Endothelial cell (in vitro differentiated cells): Measurements from ENCODE around the gene TMEM115. TPM values are rescaled to one million over a fixed set of nuclear protein-coding genes. Genes with fewer than 3 reads are reported as not detected.
A peak's percentile ranks its signal among the peaks of the same experiment; 100 is the strongest.

Source experiments
- DNase-seq: peaks from one replicate; pipeline ENCODE4 v3.0.0; 2021; ENCODE audit warnings: low spot score
- H3K27ac Mint-ChIP-seq: one replicate; pipeline ENCODE4 v1.8.0; 2021; ENCODE audit warnings: mixed read lengths, inconsistent platforms; ENCODE audit not compliant: unreplicated experiment
- H3K27me3 Mint-ChIP-seq: one replicate; pipeline ENCODE4 v1.8.0; 2021; ENCODE audit warnings: mild to moderate bottlenecking, moderate library complexity, mixed read lengths, inconsistent platforms; ENCODE audit not compliant: unreplicated experiment
- H3K36me3 Mint-ChIP-seq: one replicate; pipeline ENCODE4 v1.8.0; 2021; ENCODE audit warnings: mild to moderate bottlenecking, low read depth, mixed read lengths, inconsistent platforms; ENCODE audit not compliant: unreplicated experiment
- H3K4me1 Mint-ChIP-seq: one replicate; pipeline ENCODE4 v1.8.0; 2021; ENCODE audit warnings: mild to moderate bottlenecking, mixed read lengths, inconsistent platforms; ENCODE audit not compliant: unreplicated experiment
- H3K4me3 Mint-ChIP-seq: one replicate; pipeline ENCODE4 v1.8.0; 2021; ENCODE audit warnings: mild to moderate bottlenecking, mixed read lengths, inconsistent platforms; ENCODE audit not compliant: unreplicated experiment
- H3K9me3 Mint-ChIP-seq: one replicate; pipeline ENCODE4 v1.8.0; 2021; ENCODE audit warnings: mixed read lengths, inconsistent platforms; ENCODE audit not compliant: unreplicated experiment
- total RNA-seq: library from RNA; stranded (reverse); fragmentation: NEBNext Ultra II Directional; extraction: Animal tissue kit (Norgen Biotek cat#: 25700); gene quantifications from one replicate; pipeline ENCODE4 v1.2.1, GENCODE V29; 2021; ENCODE audit not compliant: unreplicated experiment
- TF ChIP-seq, protein P1 (sequence below): fragments of 200-600 bp; sonication (generic); IDR thresholded peaks from one replicate; pipeline ENCODE4 v1.5.0; 2021; ENCODE audit warnings: antibody characterized with exemption; ENCODE audit not compliant: unreplicated experiment

Gene TMEM115
- total RNA-seq, 1 donor from 2014 or later: 44.9 TPM

- TF ChIP-seq, protein P1, sequence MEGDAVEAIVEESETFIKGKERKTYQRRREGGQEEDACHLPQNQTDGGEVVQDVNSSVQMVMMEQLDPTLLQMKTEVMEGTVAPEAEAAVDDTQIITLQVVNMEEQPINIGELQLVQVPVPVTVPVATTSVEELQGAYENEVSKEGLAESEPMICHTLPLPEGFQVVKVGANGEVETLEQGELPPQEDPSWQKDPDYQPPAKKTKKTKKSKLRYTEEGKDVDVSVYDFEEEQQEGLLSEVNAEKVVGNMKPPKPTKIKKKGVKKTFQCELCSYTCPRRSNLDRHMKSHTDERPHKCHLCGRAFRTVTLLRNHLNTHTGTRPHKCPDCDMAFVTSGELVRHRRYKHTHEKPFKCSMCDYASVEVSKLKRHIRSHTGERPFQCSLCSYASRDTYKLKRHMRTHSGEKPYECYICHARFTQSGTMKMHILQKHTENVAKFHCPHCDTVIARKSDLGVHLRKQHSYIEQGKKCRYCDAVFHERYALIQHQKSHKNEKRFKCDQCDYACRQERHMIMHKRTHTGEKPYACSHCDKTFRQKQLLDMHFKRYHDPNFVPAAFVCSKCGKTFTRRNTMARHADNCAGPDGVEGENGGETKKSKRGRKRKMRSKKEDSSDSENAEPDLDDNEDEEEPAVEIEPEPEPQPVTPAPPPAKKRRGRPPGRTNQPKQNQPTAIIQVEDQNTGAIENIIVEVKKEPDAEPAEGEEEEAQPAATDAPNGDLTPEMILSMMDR: no peak
- Mint-ChIP-seq H3K4me1 (peaks cover 40% of the 10 kb centered on the region), H3K9me3 (no peaks in the 10 kb centered on the region), H3K27me3 (peaks cover 28% of the 10 kb centered on the region), H3K27ac (peak overlapping the region; percentile 92), H3K4me3 (peak overlapping the region; percentile 96), H3K36me3 (peaks cover 10% of the 10 kb centered on the region)
- peak; percentile 98 for DNase-seq
Observed at GRCh38 chr3:50337175-50337861, 22.0 kb downstream of the TMEM115 start.

- peak overlapping the region; percentile 84 for H3K27ac Mint-ChIP-seq
- H3K27me3 Mint-ChIP-seq: peaks cover 22% of the 10 kb centered on the region
- peak overlapping the region; percentile 96 for H3K4me3 Mint-ChIP-seq
- peaks cover 15% of the 10 kb centered on the region for H3K36me3 Mint-ChIP-seq
- no peaks in the 10 kb centered on the region for H3K9me3 Mint-ChIP-seq
- TF ChIP-seq, protein P1: no peak
- peaks cover 40% of the 10 kb centered on the region for H3K4me1 Mint-ChIP-seq
- no peak for DNase-seq
Observed at GRCh38 chr3:50336452-50337174, 22.7 kb downstream of the TMEM115 start.

GRCh38 chr3:50334339-50335075, 24.8 kb downstream of the TMEM115 start:
- Mint-ChIP-seq H3K9me3 (no peaks in the 10 kb centered on the region), H3K27ac (peak overlapping the region; percentile 87), H3K4me3 (no peak overlapping the region), H3K4me1 (peaks cover 34% of the 10 kb centered on the region), H3K36me3 (peaks cover 15% of the 10 kb centered on the region), H3K27me3 (peaks cover 15% of the 10 kb centered on the region)
- DNase-seq: no peak
- TF ChIP-seq, protein P1: no peak

DNA sequence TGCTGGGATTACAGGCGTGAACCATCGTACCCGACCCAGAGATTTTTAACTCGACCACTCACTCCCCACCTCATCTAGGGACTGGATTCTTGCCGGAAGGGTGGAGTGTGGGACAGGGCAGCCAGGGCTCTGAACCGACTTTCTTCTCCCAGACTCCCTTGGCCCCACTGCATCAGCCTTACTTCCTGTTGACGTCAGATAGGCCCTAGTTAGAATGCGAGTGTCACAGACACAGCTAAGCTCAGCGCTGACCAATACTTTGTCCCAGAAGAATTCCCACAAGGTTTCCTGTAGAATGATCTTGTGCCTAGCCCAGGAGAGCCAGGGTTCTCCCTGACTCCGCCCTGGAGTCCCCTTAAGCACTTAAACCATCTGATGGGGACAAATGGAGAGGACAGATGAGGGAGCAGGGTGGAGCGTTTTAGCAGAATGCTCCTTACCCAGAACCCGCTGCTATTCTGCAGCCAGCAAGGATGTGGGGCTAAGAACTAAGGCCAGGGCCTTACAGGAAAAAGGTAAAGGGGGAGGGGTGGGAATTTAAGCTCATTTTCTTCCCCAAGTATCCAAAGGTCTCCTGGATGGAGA, 25.5 kb downstream of the TMEM115 start:
- Mint-ChIP-seq H3K4me1 (peaks cover 30% of the 10 kb centered on the region), H3K36me3 (peaks cover 12% of the 10 kb centered on the region), H3K27me3 (peaks cover 9% of the 10 kb centered on the region), H3K9me3 (no peaks in the 10 kb centered on the region), H3K27ac (peak overlapping the region; percentile 87), H3K4me3 (peak overlapping the region; percentile 62)
- DNase-seq: no peak
- TF ChIP-seq, protein P1: no peak
